ENCODE results near the gene CYP2J2.

DNA sequence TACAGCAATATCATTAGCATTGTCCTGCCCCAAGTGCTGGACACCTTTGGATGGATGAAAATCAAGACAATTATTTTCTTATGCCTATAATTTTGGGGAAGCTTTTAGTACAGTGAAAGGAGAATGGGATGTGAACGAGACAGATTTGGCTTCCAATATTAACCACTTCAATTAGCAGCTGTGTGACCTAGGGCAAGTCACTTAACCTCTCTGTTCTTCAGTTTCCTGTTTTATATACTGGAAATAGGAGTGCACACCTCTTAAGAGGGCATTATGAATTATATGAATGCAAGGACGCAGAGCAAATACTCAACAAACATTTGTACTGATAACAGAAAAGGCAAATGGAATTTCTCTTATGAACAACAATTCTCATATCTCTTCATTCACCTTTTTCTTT lies 18.5 kb downstream of the CYP2J2 start:
- TF ChIP-seq, protein P1, sequence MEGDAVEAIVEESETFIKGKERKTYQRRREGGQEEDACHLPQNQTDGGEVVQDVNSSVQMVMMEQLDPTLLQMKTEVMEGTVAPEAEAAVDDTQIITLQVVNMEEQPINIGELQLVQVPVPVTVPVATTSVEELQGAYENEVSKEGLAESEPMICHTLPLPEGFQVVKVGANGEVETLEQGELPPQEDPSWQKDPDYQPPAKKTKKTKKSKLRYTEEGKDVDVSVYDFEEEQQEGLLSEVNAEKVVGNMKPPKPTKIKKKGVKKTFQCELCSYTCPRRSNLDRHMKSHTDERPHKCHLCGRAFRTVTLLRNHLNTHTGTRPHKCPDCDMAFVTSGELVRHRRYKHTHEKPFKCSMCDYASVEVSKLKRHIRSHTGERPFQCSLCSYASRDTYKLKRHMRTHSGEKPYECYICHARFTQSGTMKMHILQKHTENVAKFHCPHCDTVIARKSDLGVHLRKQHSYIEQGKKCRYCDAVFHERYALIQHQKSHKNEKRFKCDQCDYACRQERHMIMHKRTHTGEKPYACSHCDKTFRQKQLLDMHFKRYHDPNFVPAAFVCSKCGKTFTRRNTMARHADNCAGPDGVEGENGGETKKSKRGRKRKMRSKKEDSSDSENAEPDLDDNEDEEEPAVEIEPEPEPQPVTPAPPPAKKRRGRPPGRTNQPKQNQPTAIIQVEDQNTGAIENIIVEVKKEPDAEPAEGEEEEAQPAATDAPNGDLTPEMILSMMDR (IDR thresholded peaks at IDR 0.05): no peak
- TF ChIP-seq ZFX (IDR thresholded peaks at IDR 0.05; ENCODE audit: borderline replicate concordance): no peak
